LNCAP (cell line): ENCODE measurements around the gene ASTN2.

ENCODE experiments used
- CTCF ChIP-seq: fragments of 450-650 bp; IDR thresholded peaks from 2 replicates; pipeline ENCODE4 v1.5.1; 2017; ENCODE audit warnings: mild to moderate bottlenecking

ASTN2 gene

GRCh38 chr9:116544896-116545295 lies 870.0 kb downstream of the ASTN2 start:
- no peak for TF ChIP-seq CTCF

- TF ChIP-seq CTCF: no peak
Observed at GRCh38 chr9:116543731-116544400, 871.0 kb downstream of the ASTN2 start.

GRCh38 chr9:116541402-116541801 lies 873.5 kb downstream of the ASTN2 start:
- no peak for TF ChIP-seq CTCF

- no peak for TF ChIP-seq CTCF
Observed at GRCh38 chr9:116539549-116539948, 875.3 kb downstream of the ASTN2 start.

- no peak for TF ChIP-seq CTCF
Observed at GRCh38 chr9:116525611-116526010, 889.2 kb downstream of the ASTN2 start.

GRCh38 chr9:116524778-116525470 lies 889.9 kb downstream of the ASTN2 start:
- TF ChIP-seq CTCF: no peak

- TF ChIP-seq CTCF: no peak
Observed at GRCh38 chr9:116520218-116520617, 894.6 kb downstream of the ASTN2 start.
